Osteoblast (primary cell): ENCODE results near the gene HMG20B. TPM values are rescaled to one million over a fixed set of nuclear protein-coding genes. Genes with fewer than 3 reads are reported as not detected.

ENCODE experiments used
- DNase-seq: peaks from one replicate; pipeline ENCODE4 v3.0.0; 2011; ENCODE audit warnings: low spot score, mixed read lengths; ENCODE audit not compliant: insufficient read length; ENCODE audit errors: missing footprints
- H2AFZ ChIP-seq: 2 replicates; pipeline ENCODE4 v1.6.0; 2011; ENCODE audit warnings: mild to moderate bottlenecking, low read length
- H3K27ac ChIP-seq: 2 replicates; pipeline ENCODE4 v1.5.1; 2011; ENCODE audit warnings: mild to moderate bottlenecking, low read depth, low read length, moderate library complexity
- H3K27me3 ChIP-seq: 2 replicates; pipeline ENCODE4 v1.6.0; 2012; ENCODE audit warnings: mild to moderate bottlenecking, control low read depth, inconsistent platforms, low read length, moderate library complexity; ENCODE audit not compliant: insufficient read depth
- H3K36me3 ChIP-seq: 2 replicates; pipeline ENCODE4 v1.5.1; 2011; ENCODE audit warnings: mild to moderate bottlenecking, low read length, control low read depth, moderate library complexity; ENCODE audit not compliant: insufficient read depth
- H3K4me1 ChIP-seq: 2 replicates; pipeline ENCODE4 v1.5.1; 2011; ENCODE audit warnings: mild to moderate bottlenecking, low read length, control low read depth, moderate library complexity; ENCODE audit not compliant: insufficient read depth
- H3K4me2 ChIP-seq: 2 replicates; pipeline ENCODE4 v1.6.0; 2011; ENCODE audit warnings: mild to moderate bottlenecking, low read length; ENCODE audit not compliant: insufficient read depth
- H3K4me3 ChIP-seq: fragments of 200-600 bp; sonication (generic); 3 replicates; pipeline ENCODE4 v1.5.1; 2012; ENCODE audit warnings: mild to moderate bottlenecking, low read length, inconsistent platforms; ENCODE audit not compliant: insufficient read depth
- H3K79me2 ChIP-seq: 2 replicates; pipeline ENCODE4 v1.6.0; 2012; ENCODE audit warnings: mild to moderate bottlenecking, low read length, control low read depth, inconsistent platforms; ENCODE audit not compliant: insufficient read depth
- H3K9me3 ChIP-seq: 2 replicates; pipeline ENCODE4 v1.5.1; 2011; ENCODE audit warnings: low read depth, low read length, control low read depth
- H4K20me1 ChIP-seq: 2 replicates; pipeline ENCODE4 v1.6.0; 2012; ENCODE audit warnings: mild to moderate bottlenecking, low read length, control low read depth; ENCODE audit not compliant: insufficient read depth
- total RNA-seq: library from RNA; depleted of rRNA; stranded (reverse); fragments of >200 nt; gene quantifications from 2 replicates; pipeline ENCODE4 v1.2.3, GENCODE V29; 2012
- TF ChIP-seq, protein P1 (sequence below): IDR thresholded peaks from 2 replicates; pipeline ENCODE4 v1.5.1; 2011; ENCODE audit warnings: mild to moderate bottlenecking, low read depth, low read length, moderate library complexity; ENCODE audit errors: extremely low read depth

Gene HMG20B
- total RNA-seq, 1 donor: 65.9 TPM

DNA sequence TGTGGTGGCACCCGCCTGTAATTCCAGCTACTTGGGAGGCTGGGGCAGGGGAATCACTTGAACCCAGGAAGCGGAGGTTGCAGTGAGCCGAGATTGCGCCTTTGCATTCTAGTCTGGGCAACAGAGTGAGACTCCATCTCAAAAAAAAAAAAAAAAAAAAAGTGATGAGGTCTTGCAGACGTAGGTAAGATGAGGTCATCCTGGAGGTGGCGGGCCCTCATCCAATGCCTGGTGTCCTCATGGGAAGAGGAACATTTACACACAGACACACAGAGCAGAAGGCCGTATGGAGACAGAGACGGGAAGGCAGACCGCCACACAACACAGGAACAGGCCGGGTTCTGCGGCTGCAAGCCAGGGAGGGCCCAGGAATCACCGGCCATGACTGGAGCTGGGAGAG lies 49.5 kb downstream of the HMG20B start:
- Histone ChIP-seq H3K27ac (no peak overlapping the region), H3K27me3 (no peaks in the 10 kb centered on the region), H3K9me3 (no peaks in the 10 kb centered on the region), H3K4me2 (no peak overlapping the region), H3K36me3 (peaks cover 5% of the 10 kb centered on the region), H2AFZ (no peak overlapping the region), H3K4me3 (no peak overlapping the region), H3K4me1 (peaks cover 12% of the 10 kb centered on the region), H4K20me1 (peaks cover 21% of the 10 kb centered on the region), H3K79me2 (peaks cover 31% of the 10 kb centered on the region)
- TF ChIP-seq, protein P1, sequence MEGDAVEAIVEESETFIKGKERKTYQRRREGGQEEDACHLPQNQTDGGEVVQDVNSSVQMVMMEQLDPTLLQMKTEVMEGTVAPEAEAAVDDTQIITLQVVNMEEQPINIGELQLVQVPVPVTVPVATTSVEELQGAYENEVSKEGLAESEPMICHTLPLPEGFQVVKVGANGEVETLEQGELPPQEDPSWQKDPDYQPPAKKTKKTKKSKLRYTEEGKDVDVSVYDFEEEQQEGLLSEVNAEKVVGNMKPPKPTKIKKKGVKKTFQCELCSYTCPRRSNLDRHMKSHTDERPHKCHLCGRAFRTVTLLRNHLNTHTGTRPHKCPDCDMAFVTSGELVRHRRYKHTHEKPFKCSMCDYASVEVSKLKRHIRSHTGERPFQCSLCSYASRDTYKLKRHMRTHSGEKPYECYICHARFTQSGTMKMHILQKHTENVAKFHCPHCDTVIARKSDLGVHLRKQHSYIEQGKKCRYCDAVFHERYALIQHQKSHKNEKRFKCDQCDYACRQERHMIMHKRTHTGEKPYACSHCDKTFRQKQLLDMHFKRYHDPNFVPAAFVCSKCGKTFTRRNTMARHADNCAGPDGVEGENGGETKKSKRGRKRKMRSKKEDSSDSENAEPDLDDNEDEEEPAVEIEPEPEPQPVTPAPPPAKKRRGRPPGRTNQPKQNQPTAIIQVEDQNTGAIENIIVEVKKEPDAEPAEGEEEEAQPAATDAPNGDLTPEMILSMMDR: no peak
- DNase-seq: no peak

DNA sequence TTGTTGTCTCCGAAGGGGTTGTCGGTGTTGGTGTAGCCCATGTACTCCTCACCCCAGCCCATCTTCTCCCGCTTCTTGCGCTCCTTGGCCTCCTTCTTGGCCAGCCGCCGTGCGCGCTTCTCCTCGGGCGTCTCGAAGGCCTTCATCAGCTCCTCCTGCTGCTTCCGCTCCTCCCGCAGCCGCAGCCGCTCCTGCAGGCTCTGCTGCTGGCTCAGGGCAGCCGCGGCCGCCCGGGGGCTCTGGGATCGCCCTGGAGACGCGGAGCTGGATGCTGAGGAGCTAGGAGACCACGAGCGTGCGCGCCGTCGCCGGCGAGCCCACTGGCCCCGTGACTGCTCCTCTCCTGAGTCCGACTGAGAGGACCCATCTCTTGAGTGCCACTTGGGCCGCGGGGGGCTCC lies 51.0 kb downstream of the HMG20B start:
- TF ChIP-seq, protein P1: no peak
- Histone ChIP-seq H3K4me2 (no peak overlapping the region), H3K27me3 (no peaks in the 10 kb centered on the region), H3K79me2 (peaks cover 31% of the 10 kb centered on the region), H3K4me1 (peaks cover 12% of the 10 kb centered on the region), H3K27ac (no peak overlapping the region), H4K20me1 (peaks cover 14% of the 10 kb centered on the region), H3K36me3 (peaks cover 5% of the 10 kb centered on the region), H3K4me3 (no peak overlapping the region), H2AFZ (no peak overlapping the region), H3K9me3 (no peaks in the 10 kb centered on the region)
- no peak for DNase-seq

DNA sequence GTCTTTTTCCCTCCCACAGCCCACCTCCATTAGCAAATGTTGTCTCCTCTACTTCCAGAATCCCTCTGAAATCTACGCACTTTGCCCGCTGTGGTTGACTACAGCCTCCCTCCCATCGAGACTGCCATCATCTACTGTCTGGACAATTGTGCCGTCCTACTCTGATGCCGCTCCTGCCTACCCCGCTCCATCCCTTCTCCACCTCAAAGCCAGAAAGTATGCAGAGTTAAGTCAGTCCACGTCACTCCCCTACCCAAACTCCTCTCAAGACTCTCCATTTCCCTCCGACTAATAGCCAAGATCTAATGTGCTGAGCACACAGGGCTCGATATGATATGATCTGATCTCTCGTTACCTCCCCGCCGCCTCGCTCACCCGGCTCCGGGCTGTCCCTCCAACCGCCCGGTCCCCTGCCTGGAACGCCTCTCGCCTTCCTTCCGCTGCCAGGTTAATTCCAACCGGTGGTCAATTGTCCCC lies 53.3 kb downstream of the HMG20B start:
- DNase-seq: peak; percentile 93
- Histone ChIP-seq H2AFZ (peak overlapping the region; percentile 81), H3K4me1 (peaks cover 12% of the 10 kb centered on the region), H3K4me3 (peak overlapping the region; percentile 94), H3K27ac (peak overlapping the region; percentile 91), H3K9me3 (no peaks in the 10 kb centered on the region), H3K79me2 (peaks cover 31% of the 10 kb centered on the region), H4K20me1 (peaks cover 14% of the 10 kb centered on the region), H3K4me2 (peak overlapping the region; percentile 100), H3K36me3 (peaks cover 5% of the 10 kb centered on the region), H3K27me3 (no peaks in the 10 kb centered on the region)
- TF ChIP-seq, protein P1: no peak

DNA sequence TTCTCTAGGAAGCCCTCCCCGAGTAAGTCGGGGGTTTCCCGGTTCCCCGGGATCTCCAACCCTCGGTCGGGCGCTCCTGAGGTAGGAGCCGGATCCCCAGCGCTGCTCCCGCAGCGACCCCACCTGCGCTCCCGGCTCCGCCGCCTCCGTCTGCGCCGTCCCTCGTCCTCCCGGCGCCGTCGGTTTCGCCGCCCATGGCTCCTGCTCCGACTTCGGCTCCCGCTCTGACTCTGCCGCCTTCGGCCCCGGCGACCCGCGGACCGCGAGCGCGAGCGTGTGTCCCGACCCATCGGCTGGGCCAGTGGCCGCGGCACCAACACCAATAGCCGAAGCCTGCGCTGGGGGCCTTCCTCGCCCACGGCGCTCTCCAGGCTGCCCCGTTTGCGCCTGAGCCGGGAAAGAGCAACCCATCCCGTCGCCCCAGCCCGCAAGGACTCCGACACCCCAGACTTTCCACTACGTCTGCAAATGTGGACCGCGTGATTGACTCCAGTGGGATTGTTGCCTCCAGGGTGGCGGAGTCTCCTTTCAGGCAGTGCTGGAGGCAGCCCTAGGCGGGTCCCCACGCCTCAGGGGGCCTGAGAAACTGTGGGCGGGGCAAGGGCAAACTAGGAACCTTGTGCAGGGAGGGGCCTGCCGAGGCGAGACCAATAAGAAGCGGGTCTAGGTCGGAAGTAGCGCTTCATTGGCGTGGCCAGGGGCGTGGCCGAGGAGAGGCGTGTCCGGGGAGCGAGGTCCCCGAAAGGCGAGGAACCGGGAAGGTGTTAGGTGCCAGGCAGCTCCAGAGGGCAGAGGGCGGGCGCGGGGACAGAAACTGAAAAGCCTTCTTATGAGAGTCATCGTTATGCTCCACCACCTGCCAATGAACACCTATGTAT lies 54.0 kb downstream of the HMG20B start, which contains the start of gene CACTIN:
CACTIN (minus strand) TSS at position 318 of the 878 bp plus-strand sequence; CDS start at position 290, 28 bp downstream.
- Histone ChIP-seq H3K27me3 (no peaks in the 10 kb centered on the region), H3K4me3 (peak within 1 kb of the TSS; percentile 94), H3K4me1 (peaks cover 12% of the 10 kb centered on the region), H3K27ac (peak within 1 kb of the TSS; percentile 91), H3K9me3 (no peaks in the 10 kb centered on the region), H3K79me2 (peaks cover 31% of the 10 kb centered on the region), H4K20me1 (peaks cover 14% of the 10 kb centered on the region), H3K36me3 (peaks cover 5% of the 10 kb centered on the region), H3K4me2 (peak within 1 kb of the TSS; percentile 100), H2AFZ (peak within 1 kb of the TSS; percentile 81)
- TF ChIP-seq, protein P1: no peak
- DNase-seq: peak; percentile 100
